GM19468 (cell line): ENCODE data around the gene LDHB.
"Not testable (repeated sequence)": the region's sequence is repeated elsewhere in the genome, so short reads cannot be mapped to it uniquely, and the experiment has no call there.

Source experiments
- ATAC-seq: cut with Tn5 transposase; IDR thresholded peaks from one replicate; pipeline ENCODE4 v1.9.1; 2021; ENCODE audit warnings: mild to moderate bottlenecking, moderate library complexity, moderate number of reproducible peaks; ENCODE audit not compliant: unreplicated experiment; ENCODE audit errors: extremely low read depth

The LDHB gene

GRCh38 chr12:21657326-21658077, at the start of gene LDHB:
LDHB (minus strand) TSS chr12:21657842; CDS start chr12:21654671, 3,171 bp downstream.
- peak; percentile 93 for ATAC-seq

- ATAC-seq, result no peak
Measured at GRCh38 chr12:21704847-21705246, 47.2 kb upstream of the LDHB start.

- no peak for ATAC-seq
Measured at GRCh38 chr12:21699851-21700250, 42.2 kb upstream of the LDHB start.

- ATAC-seq, result no peak
Measured at GRCh38 chr12:21697904-21698630, 40.4 kb upstream of the LDHB start.

- ATAC-seq, result no peak
Measured at GRCh38 chr12:21696625-21697024, 39.0 kb upstream of the LDHB start.

- no peak for ATAC-seq
Measured at GRCh38 chr12:21695986-21696385, 38.3 kb upstream of the LDHB start.

GRCh38 chr12:21694660-21695059, 37.0 kb upstream of the LDHB start:
- ATAC-seq, result no peak

GRCh38 chr12:21691515-21691914, 33.9 kb upstream of the LDHB start:
- no peak for ATAC-seq

GRCh38 chr12:21690704-21691368, 33.2 kb upstream of the LDHB start:
- no peak for ATAC-seq

- no peak for ATAC-seq
Measured at GRCh38 chr12:21683115-21683514, 25.5 kb upstream of the LDHB start.

GRCh38 chr12:21678959-21679358, 21.3 kb upstream of the LDHB start:
- ATAC-seq, result no peak

- ATAC-seq, result no peak
Measured at GRCh38 chr12:21677622-21678277, 20.1 kb upstream of the LDHB start.

GRCh38 chr12:21677204-21677603, 19.6 kb upstream of the LDHB start:
- ATAC-seq, result no peak

GRCh38 chr12:21676776-21677175, 19.1 kb upstream of the LDHB start:
- no peak for ATAC-seq

- no peak for ATAC-seq
Measured at GRCh38 chr12:21675641-21676040, 18.0 kb upstream of the LDHB start.

GRCh38 chr12:21675096-21675495, 17.5 kb upstream of the LDHB start:
- no peak for ATAC-seq

- not testable (repeated sequence) for ATAC-seq
Measured at GRCh38 chr12:21673830-21674552, 16.3 kb upstream of the LDHB start.

- no peak for ATAC-seq
Measured at GRCh38 chr12:21672146-21672545, 14.5 kb upstream of the LDHB start.

GRCh38 chr12:21666722-21667121, 9.1 kb upstream of the LDHB start:
- no peak for ATAC-seq

GRCh38 chr12:21665816-21666215, 8.2 kb upstream of the LDHB start:
- no peak for ATAC-seq
